SK-N-MC (cell line): ENCODE results near the gene FREM2.

ENCODE experiments used
- EZH2 ChIP-seq: fragments of 200-600 bp; sonication (generic); IDR thresholded peaks from one replicate; pipeline ENCODE4 v1.6.1; 2017; ENCODE audit warnings: antibody characterized with exemption
- POLR2AphosphoS5 ChIP-seq: IDR thresholded peaks from 2 replicates; pipeline ENCODE4 v1.6.1; 2012; ENCODE audit warnings: mild to moderate bottlenecking, low read depth, low read length, borderline replicate concordance

DNA sequence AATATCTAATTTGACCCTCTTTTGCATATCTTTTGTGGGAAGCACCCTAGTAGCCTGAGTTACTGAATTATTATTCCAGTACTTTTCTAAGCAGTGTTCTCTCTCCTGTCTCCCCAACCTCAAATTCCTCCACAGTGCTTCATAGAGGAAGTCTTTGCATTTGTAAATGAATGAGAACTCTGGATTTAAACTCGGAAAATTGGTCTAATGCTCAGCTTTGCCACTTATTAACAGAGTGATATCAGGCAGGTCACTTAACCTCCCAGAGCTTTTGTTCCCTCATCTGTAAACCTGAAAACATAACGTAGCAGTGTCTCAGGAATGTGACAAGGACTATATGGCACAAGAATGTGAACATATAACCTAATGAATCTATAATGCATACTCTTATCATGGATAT is 26.2 kb downstream of the FREM2 start:
- TF ChIP-seq EZH2 (no peak), POLR2AphosphoS5 (no peak)
